ENCODE results near the gene NTSR1. TPM values are rescaled to one million over a fixed set of nuclear protein-coding genes. Genes with fewer than 3 reads are reported as not detected.

NTSR1 gene
- total and polyA plus RNA-seq, 2 experiments from 2014 or later: not detected

DNA sequence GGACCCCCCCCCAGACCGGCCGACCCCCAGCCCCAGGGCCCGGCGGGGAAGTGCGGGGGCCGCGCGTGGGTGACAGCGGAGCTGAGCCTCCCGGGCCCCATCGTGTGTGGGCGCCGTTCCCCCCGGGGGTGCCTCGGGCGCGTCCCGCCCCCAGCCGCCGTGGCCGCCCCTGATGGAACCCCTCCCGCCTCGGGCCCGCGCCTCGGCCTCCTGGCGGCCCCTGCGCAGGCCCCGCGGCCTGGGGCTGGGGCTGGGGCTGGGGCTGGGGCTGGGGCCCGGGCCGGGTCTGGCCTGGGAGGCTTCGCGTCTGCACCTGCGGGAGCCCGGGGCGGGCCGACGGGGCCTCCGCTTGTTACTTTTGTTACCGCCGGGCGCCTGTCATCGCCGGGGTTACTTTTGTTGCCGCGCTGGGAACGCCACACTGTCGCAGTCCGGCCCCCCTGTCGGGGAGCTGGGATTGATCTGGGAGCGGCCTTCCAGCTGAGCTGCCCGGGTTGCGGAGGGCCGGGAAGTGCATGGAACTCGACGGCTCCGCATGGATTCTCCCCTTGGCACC is 96.6 kb downstream of the NTSR1 start:
- H3K4me3 ChIP-seq: peak overlapping the region; percentile 89
- in situ Hi-C loops (cut with MboI): no loop called here
- peaks cover 19% of the 10 kb centered on the region; the same call in 1 of the 2 replicates for H3F3A ChIP-seq (ENCODE audit: insufficient read depth)
- peak; percentile 58 for DNase-seq
- H3K9me2 ChIP-seq (ENCODE audit: insufficient read depth): no peaks in the 10 kb centered on the region
- H3K4me2 ChIP-seq (ENCODE audit: unreplicated experiment): peak overlapping the region; percentile 98
- peaks cover 40% of the 10 kb centered on the region for H3K79me2 ChIP-seq (ENCODE audit: insufficient read depth)
- H3K27ac ChIP-seq: 0 out of 2 replicates have a peak overlapping the region, but pooled peaks have one; percentile 19
- TF ChIP-seq EZH2 (IDR thresholded peaks at IDR 0.05; ENCODE audit: insufficient read depth, poor library complexity, severe bottlenecking): no peak
- no peak for TF ChIP-seq EZH2phosphoT487 (IDR thresholded peaks at IDR 0.05; ENCODE audit: insufficient read depth, low read depth)
- H3K4me1 ChIP-seq (ENCODE audit: insufficient read depth): peaks cover 14% of the 10 kb centered on the region
- H2AFZ ChIP-seq: peak overlapping the region; percentile 46; the same call in 1 of the 2 replicates
- no peaks in the 10 kb centered on the region for H3K27me3 ChIP-seq (replicated peaks; ENCODE audit: insufficient read depth)
- H4K20me1 ChIP-seq (ENCODE audit: insufficient read depth): no peaks in the 10 kb centered on the region
- 0 to 2% methylated on average over 22 to 29 of the region's 58 CpGs for WGBS, 2 experiments (ENCODE audit: low coverage in 1 of 2, low lambda C conversion rate in 2 of 2, missing lambda C conversion rate in 2 of 2)
- H3K36me3 ChIP-seq (ENCODE audit: low read depth): peaks cover 5% of the 10 kb centered on the region; the same call in 1 of the 2 replicates
- H3K9me3 ChIP-seq (ENCODE audit: low read depth): no peaks in the 10 kb centered on the region
- peak overlapping the region; percentile 83 for H3K9ac ChIP-seq

DNA sequence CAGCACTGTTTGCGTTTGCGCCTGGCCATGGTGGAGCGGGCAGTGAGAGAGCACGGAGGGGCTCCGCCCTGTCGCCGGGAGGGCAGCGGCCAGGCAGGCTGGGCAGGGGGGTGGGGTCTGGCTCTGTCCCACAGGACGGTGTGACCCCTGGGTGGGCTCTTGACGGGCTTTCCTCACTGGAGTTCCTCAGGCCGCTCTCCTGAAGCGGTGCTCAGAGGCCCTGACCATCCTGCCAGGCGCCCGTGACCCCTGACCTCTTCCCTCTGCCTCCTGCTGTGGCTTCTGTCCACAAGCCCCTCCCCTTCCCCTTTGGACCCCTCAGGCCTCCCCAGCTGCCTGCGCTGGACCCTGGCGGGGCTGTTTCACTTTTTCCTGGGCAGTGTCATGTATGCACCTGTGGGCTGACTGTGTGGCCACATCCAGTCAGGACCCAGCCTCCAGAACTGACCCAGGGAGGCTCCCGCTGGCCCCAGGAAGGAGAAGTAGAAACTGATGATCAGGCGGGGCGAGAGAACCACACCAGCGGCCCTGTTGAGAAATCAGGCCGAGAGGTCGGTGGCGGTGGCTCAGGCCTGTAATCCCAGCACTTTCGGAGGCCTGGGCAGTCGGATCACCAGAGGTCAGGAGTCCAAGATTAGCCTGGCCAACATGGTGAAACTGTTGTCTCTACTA is 97.2 kb downstream of the NTSR1 start:
- TF ChIP-seq EZH2 (IDR thresholded peaks at IDR 0.05; ENCODE audit: insufficient read depth, poor library complexity, severe bottlenecking) (no peak), EZH2phosphoT487 (IDR thresholded peaks at IDR 0.05; ENCODE audit: insufficient read depth, low read depth) (no peak)
- no peak overlapping the region for H3K27ac ChIP-seq
- no peak overlapping the region for H2AFZ ChIP-seq
- peak overlapping the region; percentile 98 for H3K4me2 ChIP-seq (ENCODE audit: unreplicated experiment)
- peak overlapping the region; percentile 89 for H3K4me3 ChIP-seq
- no peaks in the 10 kb centered on the region for H3K9me2 ChIP-seq (ENCODE audit: insufficient read depth)
- in situ Hi-C loops (cut with MboI): no loop called here
- H3K4me1 ChIP-seq (ENCODE audit: insufficient read depth): peaks cover 14% of the 10 kb centered on the region
- no peaks in the 10 kb centered on the region for H3K9me3 ChIP-seq (ENCODE audit: low read depth)
- 29 to 33% methylated on average over 24 of the region's 25 CpGs for WGBS, 2 experiments (ENCODE audit: low coverage in 1 of 2, low lambda C conversion rate in 2 of 2, missing lambda C conversion rate in 2 of 2)
- peaks cover 40% of the 10 kb centered on the region for H3K79me2 ChIP-seq (ENCODE audit: insufficient read depth)
- no peak for DNase-seq
- H3K27me3 ChIP-seq (replicated peaks; ENCODE audit: insufficient read depth): no peaks in the 10 kb centered on the region
- no peaks in the 10 kb centered on the region for H4K20me1 ChIP-seq (ENCODE audit: insufficient read depth)
- peaks cover 4% of the 10 kb centered on the region; the same call in 1 of the 2 replicates for H3K36me3 ChIP-seq (ENCODE audit: low read depth)
- H3F3A ChIP-seq (ENCODE audit: insufficient read depth): peaks cover 14% of the 10 kb centered on the region; the same call in 1 of the 2 replicates
- peak overlapping the region; percentile 83 for H3K9ac ChIP-seq

DNA sequence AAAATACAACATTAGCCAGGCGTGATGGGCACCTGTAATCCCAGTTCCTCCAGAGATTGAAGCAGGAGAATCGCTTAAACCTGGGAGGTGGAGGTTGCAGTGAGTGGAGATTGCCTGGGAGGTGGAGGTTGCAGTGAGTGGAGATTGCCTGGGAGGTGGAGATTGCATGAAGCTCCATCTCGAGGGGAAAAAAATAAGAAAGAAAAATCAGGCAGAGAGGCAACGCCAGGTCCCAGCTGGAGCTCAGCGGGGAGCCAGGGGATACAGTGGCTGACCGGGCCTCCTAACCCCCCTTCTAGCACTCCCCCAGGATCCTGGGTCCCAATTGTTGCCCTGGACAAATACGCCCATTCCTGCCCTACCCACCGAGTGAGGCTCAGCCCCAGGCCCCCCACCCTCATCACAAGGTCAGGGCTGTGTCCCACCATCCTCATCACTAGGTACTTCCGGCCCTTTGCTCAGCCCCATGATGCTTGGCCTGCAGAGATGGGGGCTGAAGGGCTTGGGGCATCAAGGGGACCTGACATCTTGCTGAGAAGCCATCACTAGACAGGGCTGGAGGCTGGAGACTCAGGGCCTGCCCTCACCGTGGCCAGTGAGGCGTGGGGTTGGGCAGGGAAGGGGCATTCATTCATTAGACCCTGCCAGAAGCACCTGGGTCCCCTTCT is 97.9 kb downstream of the NTSR1 start:
- Histone ChIP-seq H3F3A (ENCODE audit: insufficient read depth) (peaks cover 14% of the 10 kb centered on the region; the same call in 1 of the 2 replicates), H3K27ac (no peak overlapping the region), H3K4me1 (ENCODE audit: insufficient read depth) (peaks cover 14% of the 10 kb centered on the region), H3K4me2 (ENCODE audit: unreplicated experiment) (peak overlapping the region; percentile 98), H3K36me3 (ENCODE audit: low read depth) (peaks cover 4% of the 10 kb centered on the region; the same call in 1 of the 2 replicates), H2AFZ (no peak overlapping the region), H3K4me3 (peak overlapping the region; percentile 89), H4K20me1 (ENCODE audit: insufficient read depth) (no peaks in the 10 kb centered on the region), H3K9ac (peak overlapping the region; percentile 83), H3K9me3 (ENCODE audit: low read depth) (no peaks in the 10 kb centered on the region), H3K9me2 (ENCODE audit: insufficient read depth) (no peaks in the 10 kb centered on the region), H3K27me3 (replicated peaks; ENCODE audit: insufficient read depth) (no peaks in the 10 kb centered on the region), H3K79me2 (ENCODE audit: insufficient read depth) (peaks cover 40% of the 10 kb centered on the region)
- 78 to 86% methylated on average over 11 of the region's 11 CpGs for WGBS, 2 experiments (ENCODE audit: low coverage in 1 of 2, low lambda C conversion rate in 2 of 2, missing lambda C conversion rate in 2 of 2)
- in situ Hi-C loops (cut with MboI): no loop called here
- TF ChIP-seq EZH2 (IDR thresholded peaks at IDR 0.05; ENCODE audit: insufficient read depth, poor library complexity, severe bottlenecking): no peak
- no peak for DNase-seq

DNA sequence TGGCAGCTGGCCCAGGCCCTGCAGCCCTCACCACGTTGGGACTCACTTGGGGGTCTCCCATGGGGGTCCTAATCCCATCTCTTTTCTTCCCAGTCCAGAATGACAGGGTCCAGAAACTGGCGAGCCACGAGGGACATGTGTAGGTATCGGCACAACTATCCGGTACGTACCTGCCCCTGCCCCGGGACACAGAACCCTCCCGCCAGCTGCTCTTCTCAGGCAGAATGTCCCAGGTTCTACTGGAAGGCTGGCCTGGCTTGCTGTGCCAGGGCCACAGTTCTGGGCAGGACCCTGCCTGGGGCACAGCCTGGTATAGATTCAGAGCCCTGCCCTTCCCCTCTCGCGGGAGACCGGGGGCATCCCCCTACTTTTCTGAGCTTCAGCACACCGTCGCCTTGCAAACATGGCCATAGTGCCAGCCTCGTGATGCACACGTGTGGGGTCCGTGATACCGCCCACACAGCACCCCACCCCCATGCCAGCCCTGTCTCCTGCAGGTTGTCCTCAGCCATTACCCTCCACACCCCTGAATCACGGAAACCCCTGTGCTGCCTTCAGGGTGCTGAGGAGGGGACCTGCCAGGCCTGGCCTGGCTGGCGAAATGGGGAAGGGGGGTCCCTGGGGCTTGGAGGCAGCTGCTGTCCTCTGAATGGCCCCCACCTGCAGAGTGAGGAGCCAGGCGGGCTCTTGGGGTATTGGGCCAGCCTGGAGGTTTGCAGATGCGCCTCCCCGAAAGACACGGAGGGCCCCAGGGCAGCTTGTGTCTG is 99.0 kb downstream of the NTSR1 start:
- 87% methylated on average over 22 to 23 of the region's 23 CpGs for WGBS, 2 experiments (ENCODE audit: low coverage in 1 of 2, low lambda C conversion rate in 2 of 2, missing lambda C conversion rate in 2 of 2)
- Histone ChIP-seq H3K79me2 (ENCODE audit: insufficient read depth) (peaks cover 40% of the 10 kb centered on the region), H3K27ac (no peak overlapping the region), H4K20me1 (ENCODE audit: insufficient read depth) (no peaks in the 10 kb centered on the region), H3K4me3 (no peak overlapping the region), H3K4me1 (ENCODE audit: insufficient read depth) (peaks cover 14% of the 10 kb centered on the region), H3K4me2 (ENCODE audit: unreplicated experiment) (no peak overlapping the region), H3K27me3 (replicated peaks; ENCODE audit: insufficient read depth) (no peaks in the 10 kb centered on the region), H3K9me3 (ENCODE audit: low read depth) (no peaks in the 10 kb centered on the region), H3K36me3 (ENCODE audit: low read depth) (peaks cover 9% of the 10 kb centered on the region; the same call in 1 of the 2 replicates), H2AFZ (no peak overlapping the region), H3K9me2 (ENCODE audit: insufficient read depth) (no peaks in the 10 kb centered on the region), H3F3A (ENCODE audit: insufficient read depth) (peaks cover 8% of the 10 kb centered on the region; the same call in 1 of the 2 replicates), H3K9ac (no peak overlapping the region)
- TF ChIP-seq EZH2 (IDR thresholded peaks at IDR 0.05; ENCODE audit: insufficient read depth, poor library complexity, severe bottlenecking) (no peak), EZH2phosphoT487 (IDR thresholded peaks at IDR 0.05; ENCODE audit: insufficient read depth, low read depth) (no peak)
- in situ Hi-C loops (cut with MboI): no loop called here
- DNase-seq: no peak
